Measurements from ENCODE around the gene PGC.

- TF ChIP-seq BHLHE40 (IDR thresholded peaks at IDR 0.05; ENCODE audit: borderline replicate concordance) (no peak), SP1 (IDR thresholded peaks at IDR 0.05) (no peak), ELF4 (IDR thresholded peaks at IDR 0.05) (no peak), L3MBTL2 (conservative IDR thresholded peaks at IDR 0.05) (no peak), LEF1 (IDR thresholded peaks at IDR 0.05; ENCODE audit: borderline replicate concordance) (no peak), PKNOX1 (IDR thresholded peaks at IDR 0.05) (no peak), ZNF384 (IDR thresholded peaks at IDR 0.05) (no peak), FOXK2 (IDR thresholded peaks at IDR 0.05) (no peak), CTBP1 (IDR thresholded peaks at IDR 0.05; ENCODE audit: borderline replicate concordance) (no peak), FOXA1 (IDR thresholded peaks at IDR 0.05) (no peak), SUZ12 (IDR thresholded peaks at IDR 0.05) (no peak), FOXM1 (IDR thresholded peaks at IDR 0.05; ENCODE audit: borderline replicate concordance) (no peak)
Observed at GRCh38 chr6:41759106-41759904, 12.1 kb upstream of the PGC start.
